GM21360 (cell line): ENCODE measurements around the gene FBXO10.

Experiments
- ATAC-seq: cut with Tn5 transposase; IDR thresholded peaks from one replicate; pipeline ENCODE4 v1.9.1; 2021; ENCODE audit warnings: mild to moderate bottlenecking, moderate library complexity; ENCODE audit not compliant: unreplicated experiment

The FBXO10 gene

GRCh38 chr9:37596504-37596903, 20.3 kb upstream of the FBXO10 start:
- ATAC-seq = no peak

GRCh38 chr9:37593883-37594448, 17.8 kb upstream of the FBXO10 start:
- no peak for ATAC-seq

- peak; percentile 77 for ATAC-seq
Observed at GRCh38 chr9:37592108-37592951, 16.1 kb upstream of the FBXO10 start, which contains the start of gene TOMM5. TOMM5 (minus strand) TSS chr9:37592597; CDS start chr9:37592532, 65 bp downstream.

- ATAC-seq = no peak
Observed at GRCh38 chr9:37587521-37587920, 11.3 kb upstream of the FBXO10 start.

GRCh38 chr9:37583522-37584121, 7.4 kb upstream of the FBXO10 start:
- ATAC-seq = no peak

GRCh38 chr9:37582548-37583157, 6.5 kb upstream of the FBXO10 start:
- no peak for ATAC-seq

GRCh38 chr9:37575511-37575914, 667 bp downstream of the FBXO10 start:
- ATAC-seq = peak; percentile 40

- no peak for ATAC-seq
Observed at GRCh38 chr9:37575001-37575400, 1.2 kb downstream of the FBXO10 start.

GRCh38 chr9:37574241-37574721, 1.9 kb downstream of the FBXO10 start:
- no peak for ATAC-seq

GRCh38 chr9:37571282-37571681, 4.9 kb downstream of the FBXO10 start:
- ATAC-seq = no peak

GRCh38 chr9:37566716-37567115, 9.5 kb downstream of the FBXO10 start:
- no peak for ATAC-seq

- ATAC-seq = peak; percentile 69
Observed at GRCh38 chr9:37565661-37566618, 10.2 kb downstream of the FBXO10 start.

- ATAC-seq = no peak
Observed at GRCh38 chr9:37564916-37565315, 11.3 kb downstream of the FBXO10 start.

- ATAC-seq = no peak
Observed at GRCh38 chr9:37563806-37564513, 12.2 kb downstream of the FBXO10 start.

- ATAC-seq = no peak
Observed at GRCh38 chr9:37562826-37563225, 13.4 kb downstream of the FBXO10 start.

GRCh38 chr9:37561682-37562081, 14.5 kb downstream of the FBXO10 start:
- no peak for ATAC-seq

GRCh38 chr9:37559855-37560592, 16.2 kb downstream of the FBXO10 start:
- no peak for ATAC-seq

- ATAC-seq = no peak
Observed at GRCh38 chr9:37559125-37559524, 17.1 kb downstream of the FBXO10 start.

GRCh38 chr9:37555786-37556185, 20.4 kb downstream of the FBXO10 start:
- no peak for ATAC-seq
